Hematopoietic multipotent progenitor cell treated with erythropoietin and hydrocortisone succinate and interleukin-3 and kit ligand, for 8 days (in vitro differentiated cells): ENCODE results near the gene MARK4.
"Not testable (repeated sequence)": the region's sequence is repeated elsewhere in the genome, so short reads cannot be mapped to it uniquely, and the experiment has no call there.

Experiments
- DNase-seq: peaks from one replicate; pipeline ENCODE4 v3.0.0-alpha.2; 2015

Gene MARK4

DNA sequence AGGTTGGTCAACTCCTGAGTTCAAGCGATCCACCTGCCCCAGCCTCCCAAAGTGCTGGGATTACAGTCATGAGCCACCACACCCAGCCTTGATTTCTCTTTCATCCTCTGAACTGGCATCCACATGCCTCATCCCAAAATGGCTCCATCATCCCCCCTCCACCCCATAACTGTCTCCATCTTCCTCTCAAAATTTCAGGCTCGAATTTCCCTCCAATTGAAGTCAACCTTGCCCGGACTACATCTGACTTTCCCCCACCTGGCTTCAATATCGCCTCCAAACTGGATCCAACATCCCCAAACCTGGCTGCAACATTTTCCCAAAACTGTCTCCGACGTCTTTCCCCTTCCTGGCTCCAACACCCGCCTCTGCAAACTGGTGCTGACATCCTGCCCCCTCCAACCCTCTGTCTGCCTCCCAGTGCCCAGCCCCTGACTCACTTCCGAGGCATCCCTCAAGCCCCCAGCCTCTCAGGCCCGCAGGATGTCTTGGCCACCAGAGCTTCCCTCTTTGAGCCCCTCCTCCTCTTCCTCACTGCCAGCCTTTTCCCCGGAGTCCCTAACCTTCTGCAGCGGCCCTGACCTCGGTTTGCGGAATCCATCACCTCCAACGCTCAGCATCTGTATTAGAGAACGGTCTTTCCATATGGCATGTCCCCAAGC lies 6.8 kb upstream of the MARK4 start:
- no peak for DNase-seq

- DNase-seq = peak; percentile 51
These were observed 5.7 kb upstream of the MARK4 start, which contains the start of gene EXOC3L2 for GRCh38 chr19:45245334-45245787. TSS of gene EXOC3L2 (minus strand) at chr19:45245407. CDS start at chr19:45239045, 6,362 bp downstream.

GRCh38 chr19:45245826-45246225 lies 5.2 kb upstream of the MARK4 start:
- no peak for DNase-seq

GRCh38 chr19:45247136-45247535 lies 3.9 kb upstream of the MARK4 start:
- DNase-seq = no peak

- DNase-seq = no peak
These were observed 1.6 kb upstream of the MARK4 start for GRCh38 chr19:45249261-45250033.

- DNase-seq = no peak
These were observed 747 bp upstream of the MARK4 start for GRCh38 chr19:45250216-45250831.

DNA sequence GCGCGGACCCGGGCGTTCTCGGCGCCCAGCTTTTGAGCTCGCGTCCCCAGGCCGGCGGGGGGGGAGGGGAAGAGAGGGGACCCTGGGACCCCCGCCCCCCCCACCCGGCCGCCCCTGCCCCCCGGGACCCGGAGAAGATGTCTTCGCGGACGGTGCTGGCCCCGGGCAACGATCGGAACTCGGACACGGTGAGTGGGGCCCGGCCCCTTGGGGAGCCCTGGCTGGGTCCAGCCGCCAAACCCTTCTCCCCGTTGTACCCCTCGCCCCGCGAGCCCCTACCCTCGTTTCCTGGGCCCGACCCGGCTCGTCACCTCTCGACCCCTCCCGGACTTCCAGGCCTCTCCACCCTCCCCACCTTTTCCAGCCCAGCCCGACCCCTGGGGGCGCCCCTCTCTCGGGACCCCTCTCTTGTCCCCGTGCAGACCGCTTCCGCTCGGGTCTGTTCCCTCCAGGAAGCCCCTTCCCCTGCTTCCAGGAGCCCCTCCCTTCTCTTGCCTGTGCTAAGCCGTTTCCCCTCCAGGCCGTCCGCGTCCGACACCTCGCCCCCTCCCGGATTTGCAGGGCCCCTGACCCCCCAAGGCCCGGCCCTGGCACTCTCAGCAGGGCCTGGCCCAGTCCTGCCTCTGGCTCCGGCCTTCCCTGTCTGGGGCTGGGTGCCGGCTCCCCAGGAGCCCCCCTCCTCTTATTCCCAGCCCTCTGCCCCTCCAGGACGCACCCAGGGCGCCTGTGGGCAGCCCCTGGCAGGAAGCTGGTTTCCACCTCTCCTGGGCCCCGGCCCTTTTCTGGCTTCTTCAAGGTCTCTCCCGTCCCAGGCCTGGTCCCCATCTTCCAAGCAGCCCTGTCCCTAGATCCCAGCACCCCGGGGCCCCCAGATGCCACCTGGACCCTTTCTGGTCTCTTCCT lies 632 bp downstream of the MARK4 start:
- no peak for DNase-seq

- peak; percentile 15 for DNase-seq
These were observed 2.4 kb downstream of the MARK4 start for GRCh38 chr19:45253396-45254027.

- no peak for DNase-seq
These were observed 3.0 kb downstream of the MARK4 start for GRCh38 chr19:45254044-45254531.

DNA sequence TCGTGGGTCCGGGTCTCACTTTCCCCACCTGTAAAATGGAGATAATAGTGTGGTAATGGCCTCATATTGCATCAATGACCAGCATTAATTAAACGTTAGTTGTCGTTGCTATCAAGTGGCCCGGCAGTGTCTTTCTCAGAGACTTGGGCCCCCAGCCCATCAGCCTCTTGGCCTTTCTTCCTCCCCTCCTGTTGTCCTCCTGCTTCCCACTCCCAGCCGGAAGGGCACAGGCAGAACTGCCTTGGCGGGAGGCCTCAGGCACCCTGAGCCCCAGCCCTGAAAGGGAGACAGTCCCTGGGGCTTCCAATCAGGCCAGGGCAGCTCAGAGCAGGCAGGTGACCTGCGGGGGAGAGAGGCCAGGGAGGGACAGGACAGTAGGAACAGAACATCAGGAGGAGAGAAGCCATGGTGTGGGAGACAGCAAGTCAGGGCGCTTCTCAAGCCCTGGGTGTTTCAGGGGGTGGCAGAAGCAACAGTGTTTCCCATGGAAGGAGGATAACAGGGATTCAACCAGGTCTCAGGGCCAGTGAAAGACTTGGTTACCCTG lies 4.6 kb downstream of the MARK4 start:
- no peak for DNase-seq

- no peak for DNase-seq
These were observed 5.8 kb downstream of the MARK4 start for GRCh38 chr19:45256836-45257235.

DNA sequence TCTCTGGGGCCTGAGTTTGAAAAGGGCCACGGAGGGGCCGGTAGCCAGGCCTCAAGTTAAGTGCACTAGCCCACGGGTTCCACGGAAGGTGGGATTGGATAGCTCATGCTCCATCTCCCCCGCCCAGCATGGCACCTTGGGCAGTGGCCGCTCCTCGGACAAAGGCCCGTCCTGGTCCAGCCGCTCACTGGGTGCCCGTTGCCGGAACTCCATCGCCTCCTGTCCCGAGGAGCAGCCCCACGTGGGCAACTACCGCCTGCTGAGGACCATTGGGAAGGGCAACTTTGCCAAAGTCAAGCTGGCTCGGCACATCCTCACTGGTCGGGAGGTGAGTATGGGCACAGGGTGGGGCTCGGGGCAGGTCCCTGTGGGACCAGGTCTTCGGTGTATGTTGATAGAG lies 7.8 kb downstream of the MARK4 start:
- DNase-seq = no peak

DNA sequence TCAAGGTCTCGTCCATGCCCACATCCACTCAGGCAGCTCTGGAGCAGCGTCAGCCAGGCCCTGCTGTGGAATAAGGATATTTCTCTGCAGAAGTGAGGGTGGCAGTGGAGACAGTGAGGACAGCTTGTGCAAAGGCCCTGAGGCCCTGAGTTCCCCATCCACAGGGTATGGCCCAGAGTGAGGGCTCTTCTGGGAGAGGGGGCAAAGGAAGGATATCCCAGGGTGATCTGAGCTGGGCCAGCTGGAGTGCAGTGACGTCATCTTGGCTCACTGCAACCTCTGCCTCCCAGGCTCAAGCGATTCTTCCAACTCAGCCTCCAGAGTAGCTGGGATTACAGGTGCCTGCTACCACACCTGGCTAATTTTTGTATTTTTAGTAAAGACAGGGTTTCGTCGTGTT lies 11.5 kb downstream of the MARK4 start:
- no peak for DNase-seq

GRCh38 chr19:45263013-45263412 lies 11.9 kb downstream of the MARK4 start:
- no peak for DNase-seq

GRCh38 chr19:45264781-45265317 lies 13.8 kb downstream of the MARK4 start:
- no peak for DNase-seq

GRCh38 chr19:45265375-45265774 lies 14.3 kb downstream of the MARK4 start:
- DNase-seq = no peak

- DNase-seq = no peak
These were observed 16.2 kb downstream of the MARK4 start for GRCh38 chr19:45267296-45267695.

DNA sequence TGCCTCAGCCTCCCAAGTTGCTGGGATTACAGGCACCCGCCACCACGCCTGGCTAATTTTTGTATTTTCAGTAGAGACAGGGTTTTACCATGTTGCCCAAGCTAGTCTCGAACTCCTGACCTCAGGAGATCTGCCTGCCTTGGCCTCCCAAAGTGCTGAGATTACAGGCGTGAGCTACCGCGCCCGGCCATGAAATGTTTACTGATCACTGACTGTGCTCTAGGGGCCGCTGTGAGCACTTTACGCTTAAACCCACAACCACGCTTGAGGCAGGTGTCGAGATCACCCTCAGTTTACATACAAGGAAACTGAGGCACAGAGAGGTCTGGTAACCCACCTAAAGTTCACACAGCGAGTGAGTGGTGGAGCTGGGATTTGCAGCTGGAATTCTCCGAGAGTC lies 18.9 kb downstream of the MARK4 start:
- DNase-seq = not testable (repeated sequence)

GRCh38 chr19:45271098-45271734 lies 20.1 kb downstream of the MARK4 start:
- DNase-seq = no peak

- DNase-seq = peak; percentile 14
These were observed 20.7 kb downstream of the MARK4 start for GRCh38 chr19:45271735-45272108.

DNA sequence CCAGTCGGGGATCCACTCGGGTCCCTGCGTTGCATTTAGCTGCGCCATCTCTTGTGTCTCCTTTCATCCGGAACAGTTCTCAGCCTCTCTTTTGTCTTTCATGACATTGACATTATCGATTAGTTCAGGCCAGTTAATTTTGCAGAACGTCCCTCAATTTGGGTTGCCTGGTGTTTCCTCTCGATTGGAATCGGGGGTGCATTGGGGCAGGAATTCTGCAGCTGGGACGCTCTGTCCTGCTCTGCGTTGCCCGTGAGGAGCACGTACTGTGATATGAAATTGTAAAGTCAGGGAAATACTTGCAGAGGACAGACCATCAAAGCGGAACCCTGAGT lies 22.4 kb downstream of the MARK4 start:
- no peak for DNase-seq
